SK-N-SH (cell line): ENCODE data around the gene WDR11. TPM values are rescaled to one million over a fixed set of nuclear protein-coding genes. Genes with fewer than 3 reads are reported as not detected.
"Not testable (repeated sequence)": the region's sequence is repeated elsewhere in the genome, so short reads cannot be mapped to it uniquely, and the experiment has no call there.

Source experiments
- CTCF ChIA-PET: fragments of 300-600, 350-600 bp; formaldehyde crosslinking; extraction: SDS; loops from one replicate; lab custom pipeline; 2021; lab: Yijun Ruan, JAX
- POLR2A ChIA-PET: fragments of 350-600 bp; sonication (Branson Sonifier 250); formaldehyde crosslinking; extraction: SDS; loops from one replicate; lab custom pipeline; 2020; ENCODE audit warnings: antibody characterized with exemption, inconsistent platforms; lab: Yijun Ruan, JAX
- DNase-seq: peaks from one replicate; pipeline ENCODE4 v3.0.0; 2012
- H2AFZ ChIP-seq: fragments of 200-600 bp; sonication (generic); 2 replicates; pipeline ENCODE4 v1.8.1; 2016; ENCODE audit warnings: antibody characterized with exemption, mild to moderate bottlenecking, low read depth
- H3F3A ChIP-seq: fragments of 200-600 bp; sonication (generic); replicated peaks from 2 replicates; pipeline ENCODE3; 2016; ENCODE audit warnings: antibody characterized with exemption, mild to moderate bottlenecking; ENCODE audit not compliant: insufficient read depth
- H3K27ac ChIP-seq, 2 experiments: fragments of 200-500 bp in 1 of 2; fragments of 200-600 bp in 1 of 2; sonication (Bioruptor generic) in 1 of 2; sonication (generic), shearing (Covaris generic) in 1 of 2; 2 replicates each; pipeline versions ENCODE4 v1.5.1 to v1.6.1; 2014 to 2016; ENCODE audit warnings: low read depth in 2 of 2, inconsistent platforms in 1 of 2, low read length in 1 of 2, mild to moderate bottlenecking in 1 of 2, mixed read lengths in 1 of 2
- H3K27me3 ChIP-seq: fragments of 200-600 bp; sonication (generic), shearing (Covaris generic); 2 replicates; pipeline ENCODE4 v1.6.1; 2016; ENCODE audit warnings: mixed run types; ENCODE audit not compliant: insufficient read depth
- H3K36me3 ChIP-seq, 2 experiments: fragments of 200-500 bp in 1 of 2; fragments of 200-600 bp in 1 of 2; sonication (Bioruptor generic) in 1 of 2; sonication (generic) in 1 of 2; replicated peaks in 1 of 2; 2 replicates each; pipeline versions ENCODE3 to v1.5.1; 2014 to 2016; ENCODE audit warnings: low read length in 1 of 2, mild to moderate bottlenecking in 1 of 2; ENCODE audit not compliant: insufficient read depth in 2 of 2, control insufficient read depth in 1 of 2
- H3K4me1 ChIP-seq, 2 experiments: fragments of 200-500 bp in 1 of 2; fragments of 200-600 bp in 1 of 2; sonication (Bioruptor generic) in 1 of 2; sonication (generic), shearing (Covaris generic) in 1 of 2; 2 replicates each; pipeline versions ENCODE4 v1.5.1 to v1.6.1; 2014 to 2016; ENCODE audit warnings: low read depth in 1 of 2, low read length in 1 of 2, mixed run types in 1 of 2; ENCODE audit not compliant: insufficient read depth in 2 of 2, control insufficient read depth in 1 of 2
- H3K4me2 ChIP-seq: fragments of 200-600 bp; sonication (generic), shearing (Covaris generic); 2 replicates; pipeline ENCODE4 v1.6.1; 2017; ENCODE audit warnings: mixed run types
- H3K4me3 ChIP-seq, 2 experiments: fragments of 200-500 bp in 1 of 2; fragments of 200-600 bp in 1 of 2; sonication (Bioruptor generic) in 1 of 2; sonication (generic), shearing (Covaris generic) in 1 of 2; 2 replicates each; pipeline versions ENCODE4 v1.5.1 to v1.8.1; 2014 to 2016; ENCODE audit warnings: low read depth in 2 of 2, inconsistent platforms in 1 of 2, low read length in 1 of 2, mild to moderate bottlenecking in 1 of 2, mixed read lengths in 1 of 2, moderate library complexity in 1 of 2
- H3K79me2 ChIP-seq: fragments of 200-600 bp; sonication (generic); 2 replicates; pipeline ENCODE4 v1.8.1; 2017; ENCODE audit warnings: mild to moderate bottlenecking; ENCODE audit not compliant: insufficient read depth
- H3K9ac ChIP-seq: fragments of 200-600 bp; sonication (generic); 2 replicates; pipeline ENCODE4 v1.6.1; 2017; ENCODE audit warnings: mixed run types
- H3K9me2 ChIP-seq: fragments of 200-600 bp; sonication (generic); 2 replicates; pipeline ENCODE4 v1.6.1; 2017; ENCODE audit warnings: mixed run types
- H3K9me3 ChIP-seq: fragments of 200-600 bp; sonication (generic); 2 replicates; pipeline ENCODE4 v1.6.1; 2017; ENCODE audit warnings: mixed run types, mild to moderate bottlenecking, moderate library complexity
- H4K20me1 ChIP-seq: fragments of 200-600 bp; sonication (generic); 2 replicates; pipeline ENCODE4 v1.6.1; 2017; ENCODE audit warnings: mild to moderate bottlenecking, mixed run types; ENCODE audit not compliant: insufficient read depth
- EZH2phosphoT487 ChIP-seq: fragments of 200-600 bp; sonication (generic); IDR thresholded peaks from 2 replicates; pipeline ENCODE4 v1.6.1; 2017; ENCODE audit warnings: low read depth, mixed run types, mild to moderate bottlenecking, antibody characterized with exemption, moderate library complexity, borderline replicate concordance
- FOXJ3 ChIP-seq: sonication (generic); formaldehyde crosslinking; IDR thresholded peaks from 2 replicates; pipeline ENCODE4 v1.5.1; 2020; ENCODE audit warnings: mild to moderate bottlenecking, missing genetic modification reagents
- JUND ChIP-seq: IDR thresholded peaks from 2 replicates; pipeline ENCODE4 v1.4.0; 2012
- MXI1 ChIP-seq: IDR thresholded peaks from 2 replicates; pipeline ENCODE4 v1.6.1; 2012; ENCODE audit warnings: mild to moderate bottlenecking, low read depth, low read length, improper control_type of control experiment
- RCOR1 ChIP-seq: fragments of 150-350 bp; IDR thresholded peaks from 2 replicates; pipeline ENCODE4 v1.6.1; 2017; ENCODE audit warnings: antibody characterized with exemption, low read length
- RXRA ChIP-seq: IDR thresholded peaks from 2 replicates; pipeline ENCODE4 v1.4.0; 2012; ENCODE audit warnings: low read depth, mild to moderate bottlenecking, borderline replicate concordance
- TAF1 ChIP-seq: IDR thresholded peaks from 2 replicates; pipeline ENCODE4 v1.6.1; 2012; ENCODE audit warnings: low read depth, mild to moderate bottlenecking, low read length, moderate library complexity, borderline replicate concordance
- TEAD4 ChIP-seq: IDR thresholded peaks from 2 replicates; pipeline ENCODE4 v1.4.0; 2012; ENCODE audit warnings: mild to moderate bottlenecking, borderline replicate concordance; ENCODE audit not compliant: insufficient read depth
- USF2 ChIP-seq: fragments of 150-350 bp; IDR thresholded peaks from 2 replicates; pipeline ENCODE4 v1.6.1; 2017; ENCODE audit warnings: antibody characterized with exemption, low read length, low read depth, borderline replicate concordance
- WGBS: methylation state at CpG from one replicate; pipeline ENCODE4 v1.1.6; 2017; ENCODE audit warnings: low lambda C conversion rate; 5-methylcytosine and 5-hydroxymethylcytosine counted together
- polyA plus RNA-seq, 3 experiments: library from polyadenylated mRNA; depleted of rRNA; stranded (reverse); fragments of >200 nt; gene quantifications; 2 replicates each; pipeline ENCODE4 v1.2.3, GENCODE V29; 2012

Gene WDR11
- polyA plus RNA-seq, 1 of the 3 experiments (the other 2 are of a cell fraction), result 35.1 TPM

GRCh38 chr10:120917521-120918250, 66.5 kb downstream of the WDR11 start:
- POLR2A ChIA-PET, result no interaction called here
- no peak for TF ChIP-seq RXRA
- TF ChIP-seq, all 33 proteins: peak for 0
- no peak overlapping the region for H3K27ac ChIP-seq
- H3K9ac ChIP-seq, result no peak overlapping the region
- H3K4me3 ChIP-seq, result no peak overlapping the region
- no peaks in the 10 kb centered on the region for H3K4me1 ChIP-seq
- 34% methylated on average over 9 of the region's 9 CpGs for WGBS
- H4K20me1 ChIP-seq, result no peaks in the 10 kb centered on the region
- H3K36me3 ChIP-seq, result no peaks in the 10 kb centered on the region
- H3K4me2 ChIP-seq, result no peak overlapping the region
- H3K9me3 ChIP-seq, result no peaks in the 10 kb centered on the region
- H2AFZ ChIP-seq, result no peak overlapping the region
- H3K27me3 ChIP-seq, result no peaks in the 10 kb centered on the region
- CTCF ChIA-PET, result no interaction called here
- H3F3A ChIP-seq, result no peaks in the 10 kb centered on the region
- no peaks in the 10 kb centered on the region for H3K79me2 ChIP-seq
- no peaks in the 10 kb centered on the region for H3K9me2 ChIP-seq
- DNase-seq, result no peak

- DNase-seq, H3K36me3 ChIP-seq, H3K79me2 ChIP-seq, H3K9ac ChIP-seq, CTCF ChIA-PET, H2AFZ ChIP-seq, H4K20me1 ChIP-seq, POLR2A ChIA-PET, H3K27ac ChIP-seq, H3K9me3 ChIP-seq, H3K9me2 ChIP-seq, H3K27me3 ChIP-seq, H3F3A ChIP-seq, H3K4me2 ChIP-seq, H3K4me1 ChIP-seq, H3K4me3 ChIP-seq: not testable (repeated sequence)
- WGBS, result no CpG with 5 or more reads among the region's 29 CpGs
Measured at GRCh38 chr10:120923886-120924285, 72.7 kb downstream of the WDR11 start.

GRCh38 chr10:120926611-120927010, 75.4 kb downstream of the WDR11 start:
- no peak overlapping the region for H2AFZ ChIP-seq
- peaks cover 0 to 8% of the 10 kb centered on the region in 2 experiments; a peak in 1 of 4 replicates for H3K4me1 ChIP-seq
- no peaks in the 10 kb centered on the region for H3K9me3 ChIP-seq
- H3F3A ChIP-seq, result no peaks in the 10 kb centered on the region
- H3K4me2 ChIP-seq, result no peak overlapping the region
- no peak overlapping the region for H3K4me3 ChIP-seq
- POLR2A ChIA-PET, result no interaction called here
- no peaks in the 10 kb centered on the region for H3K9me2 ChIP-seq
- WGBS, result 39% methylated on average over 4 of the region's 6 CpGs
- no peak for DNase-seq
- H4K20me1 ChIP-seq, result no peaks in the 10 kb centered on the region
- TF ChIP-seq JUND (no peak), TAF1 (no peak), EZH2phosphoT487 (no peak), MXI1 (no peak), FOXJ3 (CRISPR knock-in tag) (no peak), RCOR1 (no peak), USF2 (no peak), TEAD4 (no peak)
- H3K79me2 ChIP-seq, result no peaks in the 10 kb centered on the region
- H3K27me3 ChIP-seq, result no peaks in the 10 kb centered on the region
- H3K9ac ChIP-seq, result no peak overlapping the region
- no peak overlapping the region for H3K27ac ChIP-seq
- CTCF ChIA-PET, result interaction anchor here (0.6 to 2.0 kb wide), 5 partner anchors 10 to 504 kb away, joined by 3 to 8 read pairs (median 4); no protein-coding TSS in a partner anchor
- H3K36me3 ChIP-seq, result no peaks in the 10 kb centered on the region
